Stimulated activated memory B cell treated with anti-CD40 and anti-IgM and Interleukin-4, amounts not matched to agents 10 μg/mL and 1 μg/mL and 100 μg/mL, for 72 hours (primary cell): Measurements from ENCODE around the gene SLC2A5.
"Not testable (repeated sequence)": the region's sequence is repeated elsewhere in the genome, so short reads cannot be mapped to it uniquely, and the experiment has no call there.

Experiments used
- ATAC-seq: fragments of 150-1000 bp; cut with Tn5 transposase; 2 replicates; pipeline ENCODE4 v1.10.0; 2021
- H3K27ac Mint-ChIP-seq: one replicate; pipeline ENCODE4 v1.8.0; 2022; ENCODE audit warnings: mild to moderate bottlenecking, mixed read lengths
- H3K27me3 Mint-ChIP-seq: one replicate; pipeline ENCODE4 v1.8.0; 2022; ENCODE audit warnings: mixed read lengths
- H3K36me3 Mint-ChIP-seq: one replicate; pipeline ENCODE4 v1.8.0; 2022; ENCODE audit warnings: mixed read lengths
- H3K4me1 Mint-ChIP-seq: one replicate; pipeline ENCODE4 v1.8.0; 2022; ENCODE audit warnings: mixed read lengths
- H3K4me3 Mint-ChIP-seq: one replicate; pipeline ENCODE4 v1.8.0; 2022; ENCODE audit warnings: mild to moderate bottlenecking, moderate library complexity, mixed read lengths
- H3K9me3 Mint-ChIP-seq: one replicate; pipeline ENCODE4 v1.8.0; 2022; ENCODE audit warnings: mixed read lengths

Gene SLC2A5

GRCh38 chr1:9019896-9020295 is 49.5 kb downstream of the SLC2A5 start:
- H3K4me3 Mint-ChIP-seq: no peak overlapping the region
- H3K27me3 Mint-ChIP-seq: peaks cover 34% of the 10 kb centered on the region
- no peak for ATAC-seq
- no peaks in the 10 kb centered on the region for H3K9me3 Mint-ChIP-seq
- H3K4me1 Mint-ChIP-seq: peaks cover 14% of the 10 kb centered on the region
- no peak overlapping the region for H3K27ac Mint-ChIP-seq
- no peaks in the 10 kb centered on the region for H3K36me3 Mint-ChIP-seq

- Mint-ChIP-seq H3K9me3 (no peaks in the 10 kb centered on the region), H3K27ac (no peak overlapping the region), H3K27me3 (peaks cover 49% of the 10 kb centered on the region), H3K4me1 (peaks cover 14% of the 10 kb centered on the region), H3K36me3 (no peaks in the 10 kb centered on the region), H3K4me3 (no peak overlapping the region)
- ATAC-seq: no peak
Measured at GRCh38 chr1:9018333-9018732, 51.1 kb downstream of the SLC2A5 start.

GRCh38 chr1:9016455-9016854 is 53.0 kb downstream of the SLC2A5 start:
- no peaks in the 10 kb centered on the region for H3K9me3 Mint-ChIP-seq
- no peak overlapping the region for H3K27ac Mint-ChIP-seq
- no peak for ATAC-seq
- peaks cover 18% of the 10 kb centered on the region for H3K4me1 Mint-ChIP-seq
- peaks cover 61% of the 10 kb centered on the region for H3K27me3 Mint-ChIP-seq
- H3K36me3 Mint-ChIP-seq: no peaks in the 10 kb centered on the region
- no peak overlapping the region for H3K4me3 Mint-ChIP-seq

- H3K27me3 Mint-ChIP-seq: peaks cover 72% of the 10 kb centered on the region
- no peaks in the 10 kb centered on the region for H3K9me3 Mint-ChIP-seq
- H3K4me1 Mint-ChIP-seq: peaks cover 36% of the 10 kb centered on the region
- no peak for ATAC-seq
- no peak overlapping the region for H3K27ac Mint-ChIP-seq
- no peak overlapping the region for H3K4me3 Mint-ChIP-seq
- H3K36me3 Mint-ChIP-seq: no peaks in the 10 kb centered on the region
Measured at GRCh38 chr1:9014475-9015375, 54.7 kb downstream of the SLC2A5 start.

- Mint-ChIP-seq H3K9me3 (no peaks in the 10 kb centered on the region), H3K4me1 (peaks cover 45% of the 10 kb centered on the region), H3K4me3 (no peak overlapping the region), H3K36me3 (no peaks in the 10 kb centered on the region), H3K27ac (no peak overlapping the region), H3K27me3 (peaks cover 72% of the 10 kb centered on the region)
- ATAC-seq: no peak
Measured at GRCh38 chr1:9013819-9014218, 55.6 kb downstream of the SLC2A5 start.

- peaks cover 64% of the 10 kb centered on the region for H3K4me1 Mint-ChIP-seq
- H3K36me3 Mint-ChIP-seq: no peaks in the 10 kb centered on the region
- H3K9me3 Mint-ChIP-seq: no peaks in the 10 kb centered on the region
- H3K27ac Mint-ChIP-seq: peak overlapping the region; percentile 65
- peaks cover 91% of the 10 kb centered on the region for H3K27me3 Mint-ChIP-seq
- H3K4me3 Mint-ChIP-seq: no peak overlapping the region
- ATAC-seq: peak; percentile 64
Measured at GRCh38 chr1:9010781-9011323, 58.6 kb downstream of the SLC2A5 start.

- no peak for ATAC-seq
- Mint-ChIP-seq H3K27ac (peak overlapping the region; percentile 65), H3K9me3 (no peaks in the 10 kb centered on the region), H3K4me3 (no peak overlapping the region), H3K27me3 (peaks cover 87% of the 10 kb centered on the region), H3K4me1 (peaks cover 61% of the 10 kb centered on the region), H3K36me3 (no peaks in the 10 kb centered on the region)
Measured at GRCh38 chr1:9009438-9010370, 59.7 kb downstream of the SLC2A5 start.

GRCh38 chr1:9008236-9008635 is 61.2 kb downstream of the SLC2A5 start:
- Mint-ChIP-seq H3K27ac (peak overlapping the region; percentile 65), H3K4me1 (peaks cover 61% of the 10 kb centered on the region), H3K9me3 (no peaks in the 10 kb centered on the region), H3K4me3 (peak overlapping the region; percentile 36), H3K36me3 (no peaks in the 10 kb centered on the region), H3K27me3 (peaks cover 73% of the 10 kb centered on the region)
- peak; percentile 80 for ATAC-seq

- H3K36me3 Mint-ChIP-seq: no peaks in the 10 kb centered on the region
- H3K4me3 Mint-ChIP-seq: no peak overlapping the region
- H3K27ac Mint-ChIP-seq: peak overlapping the region; percentile 65
- no peaks in the 10 kb centered on the region for H3K9me3 Mint-ChIP-seq
- H3K4me1 Mint-ChIP-seq: peaks cover 61% of the 10 kb centered on the region
- peaks cover 68% of the 10 kb centered on the region for H3K27me3 Mint-ChIP-seq
- no peak for ATAC-seq
Measured at GRCh38 chr1:9006956-9007615, 62.3 kb downstream of the SLC2A5 start.

GRCh38 chr1:9005395-9005708 is 64.1 kb downstream of the SLC2A5 start:
- Mint-ChIP-seq H3K4me3 (no peak overlapping the region), H3K27ac (no peak overlapping the region), H3K4me1 (peaks cover 45% of the 10 kb centered on the region), H3K27me3 (peaks cover 51% of the 10 kb centered on the region), H3K36me3 (no peaks in the 10 kb centered on the region), H3K9me3 (no peaks in the 10 kb centered on the region)
- ATAC-seq: no peak

GRCh38 chr1:9004700-9005394 is 64.6 kb downstream of the SLC2A5 start:
- H3K36me3 Mint-ChIP-seq: no peaks in the 10 kb centered on the region
- peaks cover 40% of the 10 kb centered on the region for H3K4me1 Mint-ChIP-seq
- peaks cover 46% of the 10 kb centered on the region for H3K27me3 Mint-ChIP-seq
- H3K9me3 Mint-ChIP-seq: no peaks in the 10 kb centered on the region
- peak; percentile 51 for ATAC-seq
- H3K4me3 Mint-ChIP-seq: no peak overlapping the region
- no peak overlapping the region for H3K27ac Mint-ChIP-seq

GRCh38 chr1:9004031-9004699 is 65.3 kb downstream of the SLC2A5 start:
- ATAC-seq: no peak
- Mint-ChIP-seq H3K9me3 (no peaks in the 10 kb centered on the region), H3K4me3 (no peak overlapping the region), H3K36me3 (no peaks in the 10 kb centered on the region), H3K27ac (no peak overlapping the region), H3K27me3 (peaks cover 39% of the 10 kb centered on the region), H3K4me1 (peaks cover 33% of the 10 kb centered on the region)

- H3K36me3 Mint-ChIP-seq, H3K9me3 Mint-ChIP-seq, H3K27ac Mint-ChIP-seq, ATAC-seq, H3K4me3 Mint-ChIP-seq: not testable (repeated sequence)
- Mint-ChIP-seq H3K27me3 (peaks cover 20% of the 10 kb centered on the region), H3K4me1 (peaks cover 14% of the 10 kb centered on the region)
Measured at GRCh38 chr1:9002215-9002560, 67.2 kb downstream of the SLC2A5 start.

GRCh38 chr1:9001534-9002214 is 67.8 kb downstream of the SLC2A5 start:
- H3K36me3 Mint-ChIP-seq, H3K4me1 Mint-ChIP-seq, H3K9me3 Mint-ChIP-seq, H3K4me3 Mint-ChIP-seq, H3K27ac Mint-ChIP-seq, ATAC-seq: not testable (repeated sequence)
- peaks cover 15% of the 10 kb centered on the region for H3K27me3 Mint-ChIP-seq
